ENCODE data around the gene RBM12.

DNA sequence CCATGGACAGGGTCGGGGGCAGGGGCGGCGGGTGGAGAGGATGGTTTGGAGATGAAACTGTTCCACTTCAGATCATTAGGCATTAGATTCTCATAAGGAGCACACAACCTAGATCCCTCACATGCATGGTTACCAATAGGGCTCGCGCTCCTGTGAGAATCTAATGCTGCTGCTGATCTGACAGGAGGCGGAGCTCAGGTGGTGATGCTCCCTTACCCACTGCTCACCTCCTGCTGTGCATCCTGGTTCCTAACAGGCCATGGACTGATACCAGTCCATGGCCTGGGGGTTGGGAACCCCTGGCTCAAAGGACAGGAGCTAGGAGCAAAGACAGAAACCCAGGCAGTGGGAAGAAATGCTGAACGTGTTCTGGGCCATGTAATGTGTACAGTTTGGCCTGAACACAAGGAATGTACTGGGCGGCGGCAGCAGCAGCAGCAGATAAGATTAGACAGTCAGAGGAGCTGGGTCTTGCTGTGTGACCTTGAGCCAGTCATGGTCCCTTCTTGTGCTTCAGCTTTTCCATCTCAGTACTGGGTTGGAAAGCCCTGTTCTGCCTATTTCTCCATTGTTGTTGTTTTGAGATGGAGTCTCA is 53.8 kb downstream of the RBM12 start:
- TF ChIP-seq CTCF (IDR thresholded peaks at IDR 0.05 in 4 of 5, conservative IDR thresholded peaks at IDR 0.05 in 1 of 5) (no peak), POLR2A (IDR thresholded peaks at IDR 0.05) (no peak)

Data from gastrocnemius medialis (tissue), 4 donors.